GM12878 (cell line): ENCODE data around the gene BCL10. TPM values are rescaled to one million over a fixed set of nuclear protein-coding genes. Genes with fewer than 3 reads are reported as not detected.

Source experiments
- ATAC-seq: fragments of 200-7000 bp; cut with Tn5 transposase; 3 replicates; pipeline ENCODE4 v1.9.1; 2020; ENCODE audit warnings: mild to moderate bottlenecking, moderate library complexity
- BruUV-seq: library from RNA; stranded (reverse); fragments of 400-500 nt; replicated peaks from 2 replicates; lab custom pipeline; 2021; lab: Mats Ljungman, UMichigan
- CTCF ChIA-PET: fragments of 300-600 bp; sonication (Branson Sonifier 250); formaldehyde crosslinking; extraction: SDS; loops from one replicate; lab custom pipeline; 2021; ENCODE audit warnings: inconsistent platforms; lab: Yijun Ruan, JAX
- POLR2A ChIA-PET: fragments of 350-600 bp; formaldehyde crosslinking; extraction: SDS; loops from one replicate; lab custom pipeline; 2021; ENCODE audit warnings: inconsistent platforms; lab: Charles Lee
- RAD21 ChIA-PET: fragments of 300-600 bp; sonication (Branson Sonifier 250); formaldehyde crosslinking; loops from one replicate; lab custom pipeline; 2023; ENCODE audit warnings: antibody characterized with exemption; ENCODE audit not compliant: unreplicated experiment; lab: Charles Lee
- SMC1A ChIA-PET: fragments of 300-600 bp; sonication (Branson Sonifier 250); formaldehyde crosslinking; loops from one replicate; lab custom pipeline; 2023; ENCODE audit not compliant: unreplicated experiment, uncharacterized antibody; lab: Charles Lee
- DNase-seq: peaks from one replicate; pipeline ENCODE4 v3.0.0-alpha.2; 2011; ENCODE audit warnings: low read depth, low spot score
- FAIRE-seq: peaks from 3 replicates; lab custom pipeline; 2011; peaks lifted over from hg19 to GRCh38; lab: Jason Lieb, UNC
- H2AFZ ChIP-seq: 2 replicates; pipeline ENCODE4 v1.6.0; 2011; ENCODE audit warnings: low read depth, low read length, control low read depth; ENCODE audit not compliant: control insufficient read depth
- H3K27ac ChIP-seq: 2 replicates; pipeline ENCODE4 v1.5.1; 2011; ENCODE audit warnings: control low read depth; ENCODE audit not compliant: control insufficient read depth, insufficient read depth
- H3K27me3 ChIP-seq, 2 experiments: replicated peaks in 1 of 2; 2 replicates each; pipeline versions ENCODE4 v1.6.0 to v1.6.1; 2011; ENCODE audit warnings: low read length in 1 of 2; ENCODE audit not compliant: control insufficient read depth in 2 of 2, insufficient read depth in 2 of 2
- H3K36me3 ChIP-seq, 2 experiments: 2 replicates each; pipeline ENCODE4 v1.5.1; 2011; ENCODE audit warnings: low read length in 1 of 2; ENCODE audit not compliant: control insufficient read depth in 2 of 2, insufficient read depth in 2 of 2
- H3K4me1 ChIP-seq: 2 replicates; pipeline ENCODE4 v1.6.1; 2011; ENCODE audit warnings: mild to moderate bottlenecking, low read length, moderate library complexity, mixed read lengths; ENCODE audit not compliant: control insufficient read depth, insufficient read depth
- H3K4me2 ChIP-seq: 2 replicates; pipeline ENCODE4 v1.6.0; 2011; ENCODE audit warnings: control low read depth; ENCODE audit not compliant: control insufficient read depth, insufficient read depth
- H3K4me3 ChIP-seq: fragments of 200-600 bp; sonication (generic); 2 replicates; pipeline ENCODE4 v1.5.1; 2016
- H3K79me2 ChIP-seq: 2 replicates; pipeline ENCODE4 v1.6.0; 2011; ENCODE audit warnings: low read length; ENCODE audit not compliant: control insufficient read depth, insufficient read depth
- H3K9ac ChIP-seq: 2 replicates; pipeline ENCODE4 v1.8.0; 2011; ENCODE audit warnings: low read length, control low read depth, mixed read lengths; ENCODE audit not compliant: control insufficient read depth, insufficient read depth
- H3K9me3 ChIP-seq: replicated peaks from 3 replicates; pipeline ENCODE4 v1.5.1; 2011; ENCODE audit warnings: mild to moderate bottlenecking, low read length; ENCODE audit not compliant: control insufficient read depth, insufficient read depth
- H4K20me1 ChIP-seq: 2 replicates; pipeline ENCODE4 v1.6.0; 2011; ENCODE audit not compliant: control insufficient read depth, insufficient read depth
- ATF7 ChIP-seq: fragments of 450-650 bp; IDR thresholded peaks from 2 replicates; pipeline ENCODE4 v1.6.1; 2016; ENCODE audit warnings: low read depth, mild to moderate bottlenecking
- BRCA1 ChIP-seq: IDR thresholded peaks from 2 replicates; pipeline ENCODE4 v1.6.1; 2011; ENCODE audit warnings: low read depth, low read length, improper control_type of control experiment
- CBX5 ChIP-seq: sonication (generic); IDR thresholded peaks from 2 replicates; pipeline ENCODE4 v1.6.1; 2016; ENCODE audit warnings: low read depth, moderate library complexity, mild to moderate bottlenecking, inconsistent platforms
- CREB1 ChIP-seq: IDR thresholded peaks from 2 replicates; pipeline ENCODE4 v1.6.1; 2012; ENCODE audit warnings: low read depth, mild to moderate bottlenecking, inconsistent platforms
- E2F8 ChIP-seq: fragments of 450-650 bp; IDR thresholded peaks from 2 replicates; pipeline ENCODE4 v1.6.1; 2018; ENCODE audit warnings: mild to moderate bottlenecking, low read depth, moderate library complexity; ENCODE audit not compliant: partially characterized antibody
- HDAC2 ChIP-seq: fragments of 200-600 bp; sonication (generic); IDR thresholded peaks from 2 replicates; pipeline ENCODE4 v1.6.1; 2017
- KDM1A ChIP-seq: fragments of 200-600 bp; sonication (generic); IDR thresholded peaks from 2 replicates; pipeline ENCODE4 v1.6.1; 2016; ENCODE audit warnings: borderline replicate concordance
- POLR2A ChIP-seq: IDR thresholded peaks from 2 replicates; pipeline ENCODE4 v1.6.1; 2011; ENCODE audit warnings: low read depth, mild to moderate bottlenecking, low read length
- RAD51 ChIP-seq: fragments of 450-650 bp; IDR thresholded peaks from 2 replicates; pipeline ENCODE4 v1.6.1; 2016; ENCODE audit warnings: moderate library complexity, mild to moderate bottlenecking, inconsistent platforms
- SMAD1 ChIP-seq: fragments of 450-650 bp; IDR thresholded peaks from 2 replicates; pipeline ENCODE4 v1.6.1; 2018; ENCODE audit warnings: mild to moderate bottlenecking, low read depth; ENCODE audit not compliant: partially characterized antibody
- TCF12 ChIP-seq: IDR thresholded peaks from 2 replicates; pipeline ENCODE4 v1.6.1; 2011; ENCODE audit warnings: low read depth, mild to moderate bottlenecking, low read length
- USF1 ChIP-seq: IDR thresholded peaks from 2 replicates; pipeline ENCODE4 v1.6.1; 2011; ENCODE audit warnings: borderline replicate concordance, low read depth, mild to moderate bottlenecking, moderate library complexity, mixed read lengths, low read length; ENCODE audit not compliant: insufficient read depth; ENCODE audit errors: extremely low read length
- ZNF274 ChIP-seq: IDR thresholded peaks from one replicate; pipeline ENCODE4 v1.8.0; 2011; ENCODE audit not compliant: insufficient read length, insufficient read depth
- ZNF384 ChIP-seq: IDR thresholded peaks from 2 replicates; pipeline ENCODE4 v1.6.1; 2012; ENCODE audit warnings: low read depth, mild to moderate bottlenecking, low read length, improper control_type of control experiment, borderline replicate concordance
- WGBS: methylation state at CpG from one replicate; pipeline ENCODE4 v1.1.6; 2016; ENCODE audit warnings: low lambda C conversion rate; ENCODE audit not compliant: insufficient replicate concordance, insufficient coverage; ENCODE audit errors: missing lambda C conversion rate; 5-methylcytosine and 5-hydroxymethylcytosine counted together
- in situ Hi-C: fragments of 300-500 bp; cut with MboI; formaldehyde crosslinking; loops from 9 replicates; pipeline ENCODE4 v1.14.3; 2018; ENCODE audit warnings: mixed read lengths
- intact Hi-C: fragments of 100-400 bp; cut with micrococcal nuclease; formaldehyde crosslinking; loops from one replicate; pipeline ENCODE4 v1.14.2; 2022; ENCODE audit not compliant: unreplicated experiment
- polyA plus RNA-seq, 11 experiments: library from polyadenylated mRNA; depleted of rRNA in 4 of 11; unstranded in 6 of 11; stranded (reverse) in 5 of 11; fragments of >200 nt; fragmentation: Nextera tagmentation in 4 of 11; fragmentation: Illumina TruSeq in 1 of 11; extraction: Ambion mirVana in 4 of 11; extraction: Trizol in 1 of 11; gene quantifications; 1 replicate in 1 of 11; 2 replicates in 10 of 11; pipeline versions ENCODE4 v1.2.1 to v1.2.3, GENCODE V29; 2011 to 2016; ENCODE audit warnings: inconsistent platforms in 2 of 11, missing spikeins in 2 of 11, low read depth in 1 of 11
- total RNA-seq, 4 experiments: library from RNA; depleted of rRNA in 3 of 4; stranded (reverse); fragments of >200 nt in 3 of 4; fragmentation: Illumina TruSeq in 1 of 4; extraction: Trizol in 1 of 4; gene quantifications; 2 replicates each; pipeline versions ENCODE4 v1.2.1 to v1.2.3, GENCODE V29; 2013 to 2021

BCL10 gene
- total and polyA plus RNA-seq, 10 of the 15 experiments (the other 5 are each of a cell fraction or from before 2014, with no cell fraction given) = 10.6 to 35.2 (median 19.5) TPM

DNA sequence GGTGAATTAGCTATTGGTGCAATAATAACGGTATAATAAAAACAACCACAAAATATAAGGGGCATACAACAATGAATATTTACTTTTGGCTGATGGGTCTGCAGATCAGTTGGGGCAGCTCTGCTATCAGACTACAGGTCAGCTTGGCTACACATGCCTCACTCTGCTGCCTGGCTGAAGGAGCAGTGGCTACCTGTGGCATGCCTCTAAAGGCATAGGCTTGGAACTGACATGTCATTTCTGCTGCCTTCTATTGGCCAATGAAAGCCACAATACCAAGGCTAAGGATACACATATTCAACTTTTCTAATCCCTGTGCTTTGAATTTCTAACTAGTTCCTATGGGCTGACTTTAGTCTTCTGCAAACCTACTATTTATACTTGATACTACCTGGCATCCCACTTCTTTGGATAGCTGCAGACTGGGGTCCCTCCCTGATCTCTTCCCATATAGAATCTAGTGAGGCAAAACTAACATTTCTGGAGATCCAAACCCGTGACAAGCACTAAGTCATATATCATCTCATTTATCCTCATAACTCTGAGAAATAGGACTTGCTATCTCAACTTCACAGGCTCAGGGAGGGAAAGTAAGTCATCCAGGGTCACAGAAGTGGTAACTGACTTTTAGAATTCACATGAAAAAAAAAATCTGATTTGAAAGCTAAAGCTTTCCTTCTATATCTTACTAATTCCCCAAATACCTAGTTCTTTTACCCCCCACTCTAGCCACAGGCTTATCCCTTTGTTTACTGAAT lies 56.4 kb downstream of the BCL10 start:
- Histone ChIP-seq H3K4me2 (no peak overlapping the region), H4K20me1 (no peaks in the 10 kb centered on the region), H3K4me1 (no peaks in the 10 kb centered on the region), H3K9ac (no peak overlapping the region), H3K9me3 (no peaks in the 10 kb centered on the region), H3K36me3 (no peaks in the 10 kb centered on the region), H3K4me3 (no peak overlapping the region), H3K79me2 (no peaks in the 10 kb centered on the region), H2AFZ (no peak overlapping the region), H3K27me3 (no peaks in the 10 kb centered on the region; a peak in 1 of 4 replicates), H3K27ac (no peak overlapping the region)
- ChIA-PET CTCF (no interaction called here), SMC1A (no interaction called here), POLR2A (no interaction called here), RAD21 (no interaction called here)
- no TSS peak for BruUV-seq
- DNase-seq (no peak), ATAC-seq (no peak), FAIRE-seq (no peak)
- WGBS = 29% methylated on average over 2 of the region's 2 CpGs
- in situ Hi-C loops (no loop called here), intact Hi-C loops (no loop called here)
- TF ChIP-seq BRCA1 (no peak), KDM1A (no peak), TCF12 (no peak), RAD51 (no peak), CREB1 (no peak), USF1 (no peak), HDAC2 (no peak), ATF7 (no peak), E2F8 (no peak), ZNF384 (no peak), ZNF274 (no peak), SMAD1 (no peak), CBX5 (no peak), POLR2A (no peak)
